ENCODE measurements around the gene RSU1. TPM values are rescaled to one million over a fixed set of nuclear protein-coding genes. Genes with fewer than 3 reads are reported as not detected.

RSU1 gene
- total RNA-seq, 1 donor from 2014 or later = 60.7 TPM

GRCh38 chr10:16799621-16800020 lies 17.6 kb downstream of the RSU1 start:
- Mint-ChIP-seq H3K4me3 (no peak overlapping the region), H3K27ac (no peak overlapping the region), H3K4me1 (peaks cover 16% of the 10 kb centered on the region), H3K9me3 (no peaks in the 10 kb centered on the region), H3K36me3 (ENCODE audit: low read depth) (peaks cover 26% of the 10 kb centered on the region), H3K27me3 (no peaks in the 10 kb centered on the region)
- ChIA-PET POLR2A (no interaction called here), CTCF (no interaction called here)
- TF ChIP-seq, protein P1, sequence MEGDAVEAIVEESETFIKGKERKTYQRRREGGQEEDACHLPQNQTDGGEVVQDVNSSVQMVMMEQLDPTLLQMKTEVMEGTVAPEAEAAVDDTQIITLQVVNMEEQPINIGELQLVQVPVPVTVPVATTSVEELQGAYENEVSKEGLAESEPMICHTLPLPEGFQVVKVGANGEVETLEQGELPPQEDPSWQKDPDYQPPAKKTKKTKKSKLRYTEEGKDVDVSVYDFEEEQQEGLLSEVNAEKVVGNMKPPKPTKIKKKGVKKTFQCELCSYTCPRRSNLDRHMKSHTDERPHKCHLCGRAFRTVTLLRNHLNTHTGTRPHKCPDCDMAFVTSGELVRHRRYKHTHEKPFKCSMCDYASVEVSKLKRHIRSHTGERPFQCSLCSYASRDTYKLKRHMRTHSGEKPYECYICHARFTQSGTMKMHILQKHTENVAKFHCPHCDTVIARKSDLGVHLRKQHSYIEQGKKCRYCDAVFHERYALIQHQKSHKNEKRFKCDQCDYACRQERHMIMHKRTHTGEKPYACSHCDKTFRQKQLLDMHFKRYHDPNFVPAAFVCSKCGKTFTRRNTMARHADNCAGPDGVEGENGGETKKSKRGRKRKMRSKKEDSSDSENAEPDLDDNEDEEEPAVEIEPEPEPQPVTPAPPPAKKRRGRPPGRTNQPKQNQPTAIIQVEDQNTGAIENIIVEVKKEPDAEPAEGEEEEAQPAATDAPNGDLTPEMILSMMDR (IDR thresholded peaks at IDR 0.05) = no peak
- ATAC-seq (ENCODE audit: low read depth) (peak; percentile 40), DNase-seq (no peak)
- intact Hi-C loops (cut with micrococcal nuclease) = no loop called here

DNA sequence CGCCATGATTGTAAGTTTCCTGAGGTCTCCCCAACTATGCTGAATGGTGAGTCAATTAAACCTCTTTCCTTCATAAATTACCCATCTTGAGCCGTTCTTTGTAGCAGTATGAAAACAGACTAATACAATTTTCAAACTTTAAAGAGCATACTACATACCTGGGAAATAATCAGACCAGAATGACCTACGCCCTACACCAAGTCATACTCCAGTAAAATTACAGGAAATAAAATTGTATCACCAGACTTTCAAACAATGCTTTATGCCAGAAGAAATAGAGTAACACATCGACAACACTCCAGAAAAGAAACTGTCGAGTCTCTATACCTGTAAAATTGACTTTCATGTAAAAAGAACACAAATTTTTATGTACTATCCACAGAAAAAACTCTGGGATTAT lies 18.7 kb downstream of the RSU1 start:
- H3K4me3 Mint-ChIP-seq = no peak overlapping the region
- ChIA-PET POLR2A (no interaction called here), CTCF (no interaction called here)
- TF ChIP-seq, protein P1 (IDR thresholded peaks at IDR 0.05) = no peak
- H3K4me1 Mint-ChIP-seq = peaks cover 16% of the 10 kb centered on the region
- ATAC-seq (ENCODE audit: low read depth) (no peak), DNase-seq (no peak)
- H3K27me3 Mint-ChIP-seq = no peaks in the 10 kb centered on the region
- peaks cover 27% of the 10 kb centered on the region for H3K36me3 Mint-ChIP-seq (ENCODE audit: low read depth)
- H3K9me3 Mint-ChIP-seq = no peaks in the 10 kb centered on the region
- intact Hi-C loops (cut with micrococcal nuclease) = no loop called here
- H3K27ac Mint-ChIP-seq = no peak overlapping the region

- ChIA-PET CTCF (no interaction called here), POLR2A (no interaction called here)
- Mint-ChIP-seq H3K27me3 (no peaks in the 10 kb centered on the region), H3K9me3 (no peaks in the 10 kb centered on the region), H3K27ac (no peak overlapping the region), H3K4me3 (no peak overlapping the region), H3K4me1 (peaks cover 16% of the 10 kb centered on the region), H3K36me3 (ENCODE audit: low read depth) (peaks cover 37% of the 10 kb centered on the region)
- DNase-seq (no peak), ATAC-seq (ENCODE audit: low read depth) (no peak)
- intact Hi-C loops (cut with micrococcal nuclease) = no loop called here
- TF ChIP-seq, protein P1 (IDR thresholded peaks at IDR 0.05) = no peak
Observed at GRCh38 chr10:16795410-16796073, 21.7 kb downstream of the RSU1 start.

DNA sequence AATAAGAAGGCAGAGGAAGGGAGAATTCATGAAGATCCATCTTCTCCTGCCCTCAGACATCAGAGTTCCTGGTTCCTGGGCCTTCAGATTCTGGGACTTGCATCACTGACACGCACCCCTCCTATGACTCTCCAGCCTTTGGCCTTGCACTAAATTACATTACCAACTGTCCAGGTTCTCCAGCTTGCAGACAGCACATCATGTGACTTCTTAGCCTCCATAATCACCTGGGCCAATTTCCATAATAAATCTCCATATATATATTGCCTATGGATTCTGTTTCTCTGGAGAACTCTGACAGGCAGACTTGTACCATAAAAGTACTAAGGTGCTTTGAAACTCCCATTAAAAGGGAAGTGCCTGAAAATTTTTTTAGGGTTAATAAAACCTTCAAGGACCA lies 23.2 kb downstream of the RSU1 start:
- peaks cover 42% of the 10 kb centered on the region for H3K36me3 Mint-ChIP-seq (ENCODE audit: low read depth)

GRCh38 chr10:16792675-16793074 lies 24.5 kb downstream of the RSU1 start:
- DNase-seq (no peak), ATAC-seq (ENCODE audit: low read depth) (no peak)
- Mint-ChIP-seq H3K36me3 (ENCODE audit: low read depth) (peaks cover 39% of the 10 kb centered on the region), H3K9me3 (no peaks in the 10 kb centered on the region), H3K4me3 (no peak overlapping the region), H3K27ac (no peak overlapping the region), H3K27me3 (no peaks in the 10 kb centered on the region), H3K4me1 (peaks cover 8% of the 10 kb centered on the region)
- intact Hi-C loops (cut with micrococcal nuclease) = no loop called here
- ChIA-PET POLR2A (no interaction called here), CTCF (no interaction called here)
- TF ChIP-seq, protein P1 (IDR thresholded peaks at IDR 0.05) = no peak

More for the DNA sequence above, 23.2 kb downstream of the RSU1 start:
- Mint-ChIP-seq H3K4me1 (peaks cover 1% of the 10 kb centered on the region), H3K27ac (no peak overlapping the region), H3K27me3 (no peaks in the 10 kb centered on the region), H3K4me3 (no peak overlapping the region), H3K9me3 (no peaks in the 10 kb centered on the region)
- DNase-seq = no peak
- intact Hi-C loops (cut with micrococcal nuclease) = no loop called here
- POLR2A ChIA-PET = no interaction called here
- ATAC-seq (ENCODE audit: low read depth) = no peak
- CTCF ChIA-PET = no interaction called here
- TF ChIP-seq, protein P1 (IDR thresholded peaks at IDR 0.05) = no peak

Measured in activated B cell treated with CpG ODN at 0.5 μM for 24 hours (primary cell).